Measurements from ENCODE around the gene GDPD3. TPM values are rescaled to one million over a fixed set of nuclear protein-coding genes. Genes with fewer than 3 reads are reported as not detected.

GDPD3 gene
- total RNA-seq, 4 donors from 2014 or later: 0.29 to 0.66 TPM; not detected in 2

DNA sequence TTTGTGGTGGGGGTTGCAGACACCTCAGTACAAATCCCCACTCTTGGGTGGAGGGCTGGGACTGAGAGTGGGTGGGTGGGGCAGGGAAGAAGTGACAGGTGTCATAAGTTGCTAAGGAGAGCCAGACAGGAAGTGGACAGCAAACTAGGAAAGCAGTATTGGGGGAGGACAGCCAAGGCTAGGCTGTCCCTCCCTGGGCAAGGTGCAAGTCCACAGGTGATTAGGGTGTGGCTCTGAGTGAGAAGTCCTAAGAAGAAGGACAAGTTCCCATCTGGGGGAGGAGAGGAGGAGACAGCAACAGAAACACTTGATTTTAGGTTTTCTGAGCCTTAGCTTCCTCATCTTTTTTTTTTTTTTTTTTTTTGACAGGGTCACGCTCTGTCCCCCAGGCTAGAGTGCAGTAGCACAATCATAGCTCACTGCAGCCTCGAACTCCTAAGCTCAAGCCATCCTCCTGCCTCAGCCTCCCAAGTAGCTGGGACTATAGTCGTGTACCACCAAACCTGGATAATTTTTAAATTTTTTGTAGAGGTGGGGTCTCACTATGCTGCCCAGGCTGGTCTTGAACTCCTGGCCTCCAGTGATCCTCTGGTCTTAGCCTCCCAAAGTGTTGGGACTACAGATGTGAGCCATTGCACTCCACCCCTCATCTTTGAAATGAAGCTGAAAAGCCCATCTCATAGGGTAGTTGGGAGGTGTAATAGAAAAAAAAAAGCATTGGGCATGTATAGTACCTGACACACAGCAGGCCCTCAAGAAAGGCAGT is 7.2 kb upstream of the GDPD3 start:
- H3K27ac ChIP-seq: peak overlapping the region in 3 of 4 donors; percentile 85 to 96 (median 89)
- DNase-seq (no peak), ATAC-seq (no peak)
- no peaks in the 10 kb centered on the region for H3K27me3 ChIP-seq
- no peak overlapping the region for H3K4me3 ChIP-seq
- intact Hi-C loops (cut with DNase I; ENCODE audit: low total_unique reads) (loop anchor here (5.0 kb wide), 1 partner anchor 577 kb away; the partner anchor contains the start of gene SRCAP), in situ Hi-C loops (cut with MboI; ENCODE audit: low sequenced_read_pairs in 4 of 4) (loop anchor here in 1 of 4 donors (25.0 kb wide), 1 partner anchor 292 kb away; the partner anchor contains the start of gene ZNF771)
- H3K36me3 ChIP-seq: peaks cover 0 to 38% of the 10 kb centered on the region in 2 donors
- H3K9me3 ChIP-seq: no peaks in the 10 kb centered on the region
- TF ChIP-seq, protein P1, sequence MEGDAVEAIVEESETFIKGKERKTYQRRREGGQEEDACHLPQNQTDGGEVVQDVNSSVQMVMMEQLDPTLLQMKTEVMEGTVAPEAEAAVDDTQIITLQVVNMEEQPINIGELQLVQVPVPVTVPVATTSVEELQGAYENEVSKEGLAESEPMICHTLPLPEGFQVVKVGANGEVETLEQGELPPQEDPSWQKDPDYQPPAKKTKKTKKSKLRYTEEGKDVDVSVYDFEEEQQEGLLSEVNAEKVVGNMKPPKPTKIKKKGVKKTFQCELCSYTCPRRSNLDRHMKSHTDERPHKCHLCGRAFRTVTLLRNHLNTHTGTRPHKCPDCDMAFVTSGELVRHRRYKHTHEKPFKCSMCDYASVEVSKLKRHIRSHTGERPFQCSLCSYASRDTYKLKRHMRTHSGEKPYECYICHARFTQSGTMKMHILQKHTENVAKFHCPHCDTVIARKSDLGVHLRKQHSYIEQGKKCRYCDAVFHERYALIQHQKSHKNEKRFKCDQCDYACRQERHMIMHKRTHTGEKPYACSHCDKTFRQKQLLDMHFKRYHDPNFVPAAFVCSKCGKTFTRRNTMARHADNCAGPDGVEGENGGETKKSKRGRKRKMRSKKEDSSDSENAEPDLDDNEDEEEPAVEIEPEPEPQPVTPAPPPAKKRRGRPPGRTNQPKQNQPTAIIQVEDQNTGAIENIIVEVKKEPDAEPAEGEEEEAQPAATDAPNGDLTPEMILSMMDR (IDR thresholded peaks at IDR 0.05 in 4 of 5, conservative IDR thresholded peaks at IDR 0.05 in 1 of 5): no peak
- TF ChIP-seq POLR2A (IDR thresholded peaks at IDR 0.05): no peak
- H3K4me1 ChIP-seq: peaks cover 14 to 18% of the 10 kb centered on the region in 2 donors

DNA sequence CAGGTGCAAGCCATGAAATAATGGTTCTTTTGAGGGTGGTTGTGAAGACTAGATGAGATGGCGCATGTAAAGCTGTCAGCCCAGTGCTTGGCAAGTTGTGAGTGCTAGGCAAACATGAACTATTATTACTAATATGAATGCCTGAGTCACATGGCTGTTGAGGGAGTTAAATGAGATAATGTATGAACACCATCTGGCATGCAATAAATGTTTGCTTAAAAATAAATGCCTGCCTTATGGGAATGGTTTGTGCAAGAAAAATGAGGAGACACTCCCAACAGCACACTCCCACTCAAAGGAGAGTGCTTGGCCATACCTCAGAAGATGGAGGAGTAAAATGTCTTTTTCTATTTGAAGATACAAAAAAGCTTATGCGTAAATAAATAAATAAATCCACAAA is 6.1 kb upstream of the GDPD3 start:
- ATAC-seq (no peak), DNase-seq (no peak)
- H3K27me3 ChIP-seq: no peaks in the 10 kb centered on the region
- peaks cover 14 to 17% of the 10 kb centered on the region in 2 donors for H3K4me1 ChIP-seq
- intact Hi-C loops (cut with DNase I; ENCODE audit: low total_unique reads): no loop called here
- in situ Hi-C loops (cut with MboI; ENCODE audit: low sequenced_read_pairs in 4 of 4): loop anchor here in 2 of 4 donors (5.0 to 25.0 kb wide), 2 partner anchors 67 to 293 kb away; partner anchors contain the start of gene ZNF771 (in 1 of the 2)
- H3K9me3 ChIP-seq: no peaks in the 10 kb centered on the region
- peaks cover 0 to 43% of the 10 kb centered on the region in 2 donors for H3K36me3 ChIP-seq
- H3K27ac ChIP-seq: no peak overlapping the region
- TF ChIP-seq, protein P1 (IDR thresholded peaks at IDR 0.05 in 4 of 5, conservative IDR thresholded peaks at IDR 0.05 in 1 of 5): no peak
- TF ChIP-seq POLR2A (IDR thresholded peaks at IDR 0.05): no peak
- no peak overlapping the region for H3K4me3 ChIP-seq

DNA sequence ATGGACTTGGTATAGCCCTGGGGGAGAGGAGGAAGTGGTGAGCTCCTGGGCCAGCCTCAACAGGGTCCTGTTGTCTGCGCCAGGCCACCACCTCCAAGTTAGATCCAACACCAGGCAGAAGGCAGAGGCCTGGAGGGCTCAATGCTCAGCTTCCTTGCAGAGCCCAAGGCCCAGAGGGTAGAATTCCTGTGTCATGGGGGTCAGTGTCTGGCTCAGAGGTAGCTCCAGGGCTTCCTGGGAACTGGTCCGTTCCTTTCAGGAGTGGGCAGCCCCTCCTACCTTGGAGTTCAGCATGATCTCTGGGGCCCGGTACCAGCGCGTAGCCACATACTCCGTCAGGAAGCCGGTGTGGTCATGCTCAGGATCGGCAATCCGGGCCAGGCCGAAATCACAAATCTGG is 4.4 kb upstream of the GDPD3 start:
- H3K9me3 ChIP-seq: no peaks in the 10 kb centered on the region
- no peak overlapping the region for H3K4me3 ChIP-seq
- H3K36me3 ChIP-seq: peaks cover 0 to 50% of the 10 kb centered on the region in 2 donors
- no peak overlapping the region for H3K27ac ChIP-seq
- TF ChIP-seq, protein P1 (IDR thresholded peaks at IDR 0.05 in 4 of 5, conservative IDR thresholded peaks at IDR 0.05 in 1 of 5): no peak
- no peak for TF ChIP-seq POLR2A (IDR thresholded peaks at IDR 0.05)
- ATAC-seq (no peak), DNase-seq (no peak)
- no peaks in the 10 kb centered on the region for H3K27me3 ChIP-seq
- in situ Hi-C loops (cut with MboI; ENCODE audit: low sequenced_read_pairs in 4 of 4) (loop anchor here in 2 of 4 donors (5.0 to 25.0 kb wide), 2 partner anchors 65 to 295 kb away; partner anchors contain the start of gene ZNF771 (in 1 of the 2)), intact Hi-C loops (cut with DNase I; ENCODE audit: low total_unique reads) (no loop called here)
- H3K4me1 ChIP-seq: peaks cover 11 to 14% of the 10 kb centered on the region in 2 donors

DNA sequence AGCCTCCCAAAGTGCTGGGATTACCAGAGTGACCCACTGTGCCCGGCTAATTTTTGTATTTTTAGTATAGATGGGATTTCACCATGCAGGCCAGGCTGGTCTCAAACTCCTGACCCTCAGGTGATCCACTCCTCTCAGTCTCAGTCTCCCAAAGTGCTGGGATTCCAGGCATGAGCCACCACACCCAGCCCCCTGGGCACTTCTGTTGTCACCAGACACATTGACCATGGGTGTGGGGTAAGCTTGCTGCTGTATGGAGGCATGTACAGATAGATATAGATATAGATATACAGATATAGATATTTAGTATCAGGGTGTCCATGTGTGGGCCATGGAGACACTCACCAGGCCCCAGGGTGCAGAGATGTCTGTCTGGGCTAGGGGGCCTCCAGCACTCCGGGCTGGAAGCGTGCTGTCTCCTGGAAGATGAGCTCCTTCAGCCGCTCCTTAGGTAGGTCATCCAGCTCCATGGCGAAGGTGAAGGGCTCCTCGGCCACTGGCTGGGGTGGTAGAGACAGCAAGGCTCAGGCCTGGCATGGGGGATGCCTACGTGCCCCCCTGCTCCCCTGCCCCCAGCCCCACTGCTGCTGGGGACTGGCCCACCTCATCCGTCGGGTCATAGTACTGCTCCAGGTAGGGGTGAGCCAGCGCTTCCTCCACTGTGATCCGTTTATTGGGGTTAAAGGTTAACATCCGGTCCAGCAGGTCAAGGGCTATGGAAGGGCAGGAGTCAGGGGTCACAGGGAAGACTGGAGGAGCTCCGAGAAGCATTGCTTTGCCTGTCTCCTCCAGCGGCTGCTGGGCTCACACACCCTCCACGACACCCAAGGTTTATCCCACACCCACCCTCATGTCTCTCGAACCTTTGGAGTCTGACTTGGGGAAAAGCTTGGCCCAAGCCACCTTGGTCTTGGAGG is 3.2 kb upstream of the GDPD3 start:
- peaks cover 5% of the 10 kb centered on the region in 2 donors for H3K4me1 ChIP-seq
- no peaks in the 10 kb centered on the region for H3K9me3 ChIP-seq
- ATAC-seq (no peak), DNase-seq (no peak)
- in situ Hi-C loops (cut with MboI; ENCODE audit: low sequenced_read_pairs in 4 of 4) (loop anchor here in 2 of 4 donors (5.0 to 25.0 kb wide), 2 partner anchors 64 to 296 kb away; partner anchors contain the start of gene ZNF771 (in 1 of the 2)), intact Hi-C loops (cut with DNase I; ENCODE audit: low total_unique reads) (no loop called here)
- no peak overlapping the region for H3K4me3 ChIP-seq
- H3K36me3 ChIP-seq: peaks cover 0 to 50% of the 10 kb centered on the region in 2 donors
- no peaks in the 10 kb centered on the region for H3K27me3 ChIP-seq
- TF ChIP-seq, protein P1 (IDR thresholded peaks at IDR 0.05 in 4 of 5, conservative IDR thresholded peaks at IDR 0.05 in 1 of 5): no peak
- no peak for TF ChIP-seq POLR2A (IDR thresholded peaks at IDR 0.05)
- H3K27ac ChIP-seq: no peak overlapping the region
